ENCODE results near the gene TDRD9. TPM values are rescaled to one million over a fixed set of nuclear protein-coding genes. Genes with fewer than 3 reads are reported as not detected.

Gene TDRD9
- total RNA-seq, 1 donor from 2014 or later, result 2.7 TPM

- H3K4me3 ChIP-seq (ENCODE audit: low read depth, low read length), result no peak within 1 kb of the TSS
- no peak for TF ChIP-seq CTCF (conservative IDR thresholded peaks at IDR 0.05; ENCODE audit: low read depth, low read length)
- no peak for DNase-seq (ENCODE audit: low read depth)
Observed at GRCh38 chr14:103941973-103942736, 13.9 kb downstream of the TDRD9 start, which contains the start of gene RD3L. Gene RD3L, minus strand, starts transcription at chr14:103942529. Its CDS starts 834 bp downstream, at chr14:103941695.

- TF ChIP-seq CTCF (conservative IDR thresholded peaks at IDR 0.05; ENCODE audit: low read depth, low read length), result no peak
- no peak for DNase-seq (ENCODE audit: low read depth)
- no peak overlapping the region for H3K4me3 ChIP-seq (ENCODE audit: low read depth, low read length)
Observed at GRCh38 chr14:103943673-103944072, 15.4 kb downstream of the TDRD9 start.

GRCh38 chr14:103946975-103947374 is 18.7 kb downstream of the TDRD9 start:
- TF ChIP-seq CTCF (conservative IDR thresholded peaks at IDR 0.05; ENCODE audit: low read depth, low read length), result no peak
- H3K4me3 ChIP-seq (ENCODE audit: low read depth, low read length), result no peak overlapping the region
- no peak for DNase-seq (ENCODE audit: low read depth)

- no peak for TF ChIP-seq CTCF (conservative IDR thresholded peaks at IDR 0.05; ENCODE audit: low read depth, low read length)
- no peak for DNase-seq (ENCODE audit: low read depth)
- H3K4me3 ChIP-seq (ENCODE audit: low read depth, low read length), result no peak overlapping the region
Observed at GRCh38 chr14:103948442-103948841, 20.2 kb downstream of the TDRD9 start.

- DNase-seq (ENCODE audit: low read depth), result no peak
- no peak overlapping the region for H3K4me3 ChIP-seq (ENCODE audit: low read depth, low read length)
- TF ChIP-seq CTCF (conservative IDR thresholded peaks at IDR 0.05; ENCODE audit: low read depth, low read length), result no peak
Observed at GRCh38 chr14:103949131-103949790, 21.0 kb downstream of the TDRD9 start.

- DNase-seq (ENCODE audit: low read depth), result no peak
- no peak for TF ChIP-seq CTCF (conservative IDR thresholded peaks at IDR 0.05; ENCODE audit: low read depth, low read length)
- no peak overlapping the region for H3K4me3 ChIP-seq (ENCODE audit: low read depth, low read length)
Observed at GRCh38 chr14:103960457-103961055, 32.3 kb downstream of the TDRD9 start.
